OCI-LY7 (cell line): ENCODE results near the gene BLVRB. TPM values are rescaled to one million over a fixed set of nuclear protein-coding genes. Genes with fewer than 3 reads are reported as not detected.

Source experiments
- BruUV-seq: library from RNA; stranded (reverse); fragments of 400-500 nt; replicated peaks from 2 replicates; lab custom pipeline; 2021; lab: Mats Ljungman, UMichigan
- CTCF ChIA-PET: fragments of 300-600 bp; sonication (Branson Sonifier 250); formaldehyde crosslinking; loops from one replicate; lab custom pipeline; 2022; ENCODE audit warnings: antibody characterized with exemption; ENCODE audit not compliant: unreplicated experiment; lab: Charles Lee
- POLR2A ChIA-PET: fragments of 300-600 bp; sonication (Branson Sonifier 250); formaldehyde crosslinking; loops from one replicate; lab custom pipeline; 2022; ENCODE audit warnings: antibody characterized with exemption; lab: Charles Lee
- DNase-seq: peaks from one replicate; pipeline ENCODE4 v3.0.0-alpha.2; 2015; ENCODE audit warnings: low spot score
- H2AFZ ChIP-seq: fragments of 200-600 bp; sonication (generic), shearing (Covaris generic); 2 replicates; pipeline ENCODE4 v1.6.1; 2014; ENCODE audit warnings: mild to moderate bottlenecking, antibody characterized with exemption, low read length, moderate library complexity
- H3K27ac ChIP-seq: fragments of 200-600 bp; sonication (generic); 2 replicates; pipeline ENCODE4 v1.5.1; 2014; ENCODE audit warnings: mixed run types, low read depth, mild to moderate bottlenecking, moderate library complexity, low read length, inconsistent platforms; ENCODE audit not compliant: poor library complexity, severe bottlenecking
- H3K36me3 ChIP-seq: fragments of 200-600 bp; sonication (generic); 2 replicates; pipeline ENCODE4 v1.6.1; 2014; ENCODE audit warnings: mild to moderate bottlenecking, antibody characterized with exemption, low read length, moderate library complexity, mixed read lengths; ENCODE audit not compliant: insufficient read depth
- H3K4me1 ChIP-seq: fragments of 200-600 bp; sonication (generic); 2 replicates; pipeline ENCODE4 v1.5.1; 2014; ENCODE audit warnings: mild to moderate bottlenecking, low read length; ENCODE audit not compliant: insufficient read depth, poor library complexity, severe bottlenecking
- H3K4me2 ChIP-seq: fragments of 200-600 bp; sonication (generic); 2 replicates; pipeline ENCODE4 v1.6.1; 2014; ENCODE audit warnings: mild to moderate bottlenecking, low read length
- H3K4me3 ChIP-seq: fragments of 200-600 bp; sonication (generic); 2 replicates; pipeline ENCODE4 v1.5.1; 2014; ENCODE audit warnings: mild to moderate bottlenecking, low read depth, low read length; ENCODE audit not compliant: poor library complexity, severe bottlenecking
- H3K79me2 ChIP-seq: fragments of 200-600 bp; sonication (generic); 2 replicates; pipeline ENCODE4 v1.6.1; 2016; ENCODE audit warnings: low read depth, mild to moderate bottlenecking, low read length, moderate library complexity, mixed read lengths; ENCODE audit not compliant: insufficient read depth
- H3K9me2 ChIP-seq: fragments of 200-600 bp; sonication (generic); 2 replicates; pipeline ENCODE4 v1.6.1; 2016; ENCODE audit warnings: mild to moderate bottlenecking, low read length, mixed read lengths; ENCODE audit not compliant: insufficient read depth
- H3K9me3 ChIP-seq: fragments of 200-600 bp; sonication (generic); 2 replicates; pipeline ENCODE4 v1.6.1; 2014; ENCODE audit warnings: mild to moderate bottlenecking, mixed run types, low read length, mixed read lengths
- H4K20me1 ChIP-seq: fragments of 200-600 bp; sonication (generic); 2 replicates; pipeline ENCODE4 v1.6.1; 2014; ENCODE audit warnings: mild to moderate bottlenecking, antibody characterized with exemption, low read length, moderate library complexity, mixed read lengths; ENCODE audit not compliant: insufficient read depth
- EZH2phosphoT487 ChIP-seq: fragments of 200-600 bp; sonication (generic); IDR thresholded peaks from 2 replicates; pipeline ENCODE4 v1.6.1; 2018; ENCODE audit warnings: low read depth, borderline replicate concordance, mild to moderate bottlenecking, mixed run types, antibody characterized with exemption, low read length, moderate library complexity, mixed read lengths
- intact Hi-C: fragments of 100-400 bp; cut with micrococcal nuclease; formaldehyde crosslinking; loops from one replicate; pipeline ENCODE4 v1.10.0; 2022; ENCODE audit not compliant: unreplicated experiment
- total RNA-seq, 2 experiments: library from RNA; depleted of rRNA in 1 of 2; stranded (reverse); fragments of >200 nt in 1 of 2; shearing (Covaris generic) in 1 of 2; gene quantifications; 2 replicates each; pipeline ENCODE4 v1.2.3, GENCODE V29; 2014 to 2022
- TF ChIP-seq, protein P1 (sequence below): fragments of 200-600 bp; sonication (generic); conservative IDR thresholded peaks from 2 replicates; pipeline ENCODE4 v1.5.1; 2014; ENCODE audit warnings: mild to moderate bottlenecking, antibody characterized with exemption, low read length, moderate library complexity, mixed read lengths

BLVRB gene
- total RNA-seq, 2 experiments from 2014 or later, result 45.0 to 48.5 TPM

DNA sequence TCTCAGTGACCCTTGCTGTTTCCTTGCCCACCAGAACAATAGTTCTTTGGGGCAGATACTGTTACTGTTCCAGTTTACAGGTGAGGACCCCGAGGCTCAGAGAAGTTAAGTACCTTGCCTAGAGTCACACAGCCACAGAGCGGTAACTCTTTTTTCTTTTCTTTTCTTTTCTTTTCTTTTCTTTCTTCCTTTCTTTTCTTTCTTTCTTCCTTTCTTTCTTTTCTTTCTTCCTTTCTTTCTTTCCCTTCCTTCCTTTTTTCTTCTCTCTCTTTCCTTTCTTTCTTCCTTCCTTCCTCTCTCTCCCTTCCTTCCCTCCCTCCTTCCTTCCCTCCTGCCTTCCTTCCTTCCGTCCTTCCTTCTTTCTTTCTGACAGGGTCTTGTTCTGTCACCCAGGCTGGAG is 47.5 kb downstream of the BLVRB start:
- Histone ChIP-seq H3K4me2 (no peak overlapping the region), H3K79me2 (no peaks in the 10 kb centered on the region), H3K4me1 (peaks cover 24% of the 10 kb centered on the region), H3K27ac (no peak overlapping the region), H2AFZ (no peak overlapping the region), H4K20me1 (no peaks in the 10 kb centered on the region), H3K9me2 (no peaks in the 10 kb centered on the region), H3K9me3 (no peaks in the 10 kb centered on the region), H3K4me3 (no peak overlapping the region), H3K36me3 (peaks cover 10% of the 10 kb centered on the region; the same call in 1 of the 2 replicates)
- ChIA-PET POLR2A (no interaction called here), CTCF (no interaction called here)
- DNase-seq, result no peak
- BruUV-seq, result no TSS peak
- TF ChIP-seq, protein P1, sequence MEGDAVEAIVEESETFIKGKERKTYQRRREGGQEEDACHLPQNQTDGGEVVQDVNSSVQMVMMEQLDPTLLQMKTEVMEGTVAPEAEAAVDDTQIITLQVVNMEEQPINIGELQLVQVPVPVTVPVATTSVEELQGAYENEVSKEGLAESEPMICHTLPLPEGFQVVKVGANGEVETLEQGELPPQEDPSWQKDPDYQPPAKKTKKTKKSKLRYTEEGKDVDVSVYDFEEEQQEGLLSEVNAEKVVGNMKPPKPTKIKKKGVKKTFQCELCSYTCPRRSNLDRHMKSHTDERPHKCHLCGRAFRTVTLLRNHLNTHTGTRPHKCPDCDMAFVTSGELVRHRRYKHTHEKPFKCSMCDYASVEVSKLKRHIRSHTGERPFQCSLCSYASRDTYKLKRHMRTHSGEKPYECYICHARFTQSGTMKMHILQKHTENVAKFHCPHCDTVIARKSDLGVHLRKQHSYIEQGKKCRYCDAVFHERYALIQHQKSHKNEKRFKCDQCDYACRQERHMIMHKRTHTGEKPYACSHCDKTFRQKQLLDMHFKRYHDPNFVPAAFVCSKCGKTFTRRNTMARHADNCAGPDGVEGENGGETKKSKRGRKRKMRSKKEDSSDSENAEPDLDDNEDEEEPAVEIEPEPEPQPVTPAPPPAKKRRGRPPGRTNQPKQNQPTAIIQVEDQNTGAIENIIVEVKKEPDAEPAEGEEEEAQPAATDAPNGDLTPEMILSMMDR, result no peak
- intact Hi-C loops, result no loop called here

DNA sequence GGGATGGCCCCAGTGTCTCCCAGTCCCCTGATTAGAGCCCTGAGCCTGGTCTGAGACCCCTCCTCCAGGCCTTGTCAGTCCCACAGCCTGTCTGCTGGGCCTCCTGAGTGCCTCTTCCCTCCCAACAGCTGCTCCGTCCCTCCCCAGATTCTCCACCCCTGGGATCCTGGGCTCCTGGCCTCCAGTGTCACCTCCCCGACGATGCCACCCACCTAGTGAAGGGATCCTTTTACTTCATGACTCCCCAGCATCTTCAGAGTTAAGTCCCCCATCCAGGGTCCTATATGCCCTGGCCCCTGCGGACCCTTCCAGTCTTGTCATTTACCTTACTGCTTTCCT is 47.9 kb downstream of the BLVRB start:
- Histone ChIP-seq H3K27ac (no peak overlapping the region), H3K9me3 (no peaks in the 10 kb centered on the region), H3K36me3 (peaks cover 6% of the 10 kb centered on the region; the same call in 1 of the 2 replicates), H4K20me1 (no peaks in the 10 kb centered on the region), H2AFZ (no peak overlapping the region), H3K79me2 (no peaks in the 10 kb centered on the region), H3K9me2 (no peaks in the 10 kb centered on the region), H3K4me3 (no peak overlapping the region), H3K4me1 (peaks cover 24% of the 10 kb centered on the region), H3K4me2 (no peak overlapping the region)
- ChIA-PET POLR2A (interaction anchor here (0.6 kb wide), 1 partner anchor 15 kb away, joined by 5 read pairs; no protein-coding TSS in a partner anchor), CTCF (interaction anchor here (0.6 kb wide), 1 partner anchor 112 kb away, joined by 9 read pairs; no protein-coding TSS in a partner anchor)
- no TSS peak for BruUV-seq
- intact Hi-C loops, result no loop called here
- DNase-seq, result no peak
- TF ChIP-seq EZH2phosphoT487, result no peak
- TF ChIP-seq, protein P1, result no peak

DNA sequence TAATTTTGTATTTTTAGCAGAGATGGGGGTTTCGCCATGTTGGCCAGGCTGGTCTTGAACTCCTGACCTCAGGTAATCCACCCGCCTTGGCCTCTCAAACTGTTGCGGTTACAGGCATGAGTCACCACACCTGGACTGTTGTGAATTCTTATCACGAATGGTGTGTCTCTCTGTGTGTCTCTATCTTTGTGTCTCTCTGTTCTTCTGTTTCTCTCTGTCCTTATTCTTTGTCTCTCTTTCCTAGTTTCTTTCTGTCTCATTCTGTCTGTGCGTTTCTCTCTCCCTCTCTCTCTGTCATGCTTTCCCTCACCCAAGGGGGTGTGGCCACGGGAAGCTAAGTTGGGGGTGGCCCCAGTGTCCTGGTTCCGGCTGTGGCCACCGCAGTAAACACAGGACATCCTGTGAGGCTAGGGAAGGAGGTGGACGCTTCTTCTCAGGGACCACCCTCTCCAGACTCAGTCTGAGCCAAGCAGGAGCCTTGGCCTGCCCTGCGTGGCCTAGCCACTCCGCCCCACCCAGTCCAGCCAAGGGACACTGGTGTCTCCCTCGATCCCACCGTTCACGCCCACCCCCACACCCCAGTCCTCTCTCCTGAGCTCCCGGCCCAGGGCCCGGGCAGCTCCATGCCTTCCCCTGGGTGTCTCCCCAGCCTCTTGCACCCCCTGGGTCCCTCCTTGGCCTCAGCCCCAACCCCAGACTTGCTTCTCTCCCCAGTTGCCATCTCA is 48.5 kb downstream of the BLVRB start:
- Histone ChIP-seq H3K79me2 (no peaks in the 10 kb centered on the region), H3K4me3 (no peak overlapping the region), H3K36me3 (peaks cover under 1% of the 10 kb centered on the region; the same call in 1 of the 2 replicates), H2AFZ (no peak overlapping the region; the same call in 1 of the 2 replicates), H3K27ac (peak overlapping the region; percentile 5), H3K4me1 (peaks cover 25% of the 10 kb centered on the region), H4K20me1 (no peaks in the 10 kb centered on the region), H3K9me3 (no peaks in the 10 kb centered on the region), H3K9me2 (no peaks in the 10 kb centered on the region), H3K4me2 (no peak overlapping the region)
- POLR2A ChIA-PET, result interaction anchor here (0.6 kb wide), 1 partner anchor 15 kb away, joined by 5 read pairs; no protein-coding TSS in a partner anchor
- intact Hi-C loops, result no loop called here
- BruUV-seq, result no TSS peak
- TF ChIP-seq, protein P1, result no peak
- TF ChIP-seq EZH2phosphoT487, result no peak
- peak; percentile 39 for DNase-seq
- CTCF ChIA-PET, result interaction anchor here (0.6 kb wide), 1 partner anchor 112 kb away, joined by 9 read pairs; no protein-coding TSS in a partner anchor
